NOMO-1 (cell line): ENCODE measurements around the gene CRTC3.

Experiments used
- DNase-seq, 2 experiments: peaks; one replicate each; lab custom pipeline; 2025; ENCODE audit not compliant: unreplicated experiment in 2 of 2; lab: John Stamatoyannopoulos, UW

Gene CRTC3

DNA sequence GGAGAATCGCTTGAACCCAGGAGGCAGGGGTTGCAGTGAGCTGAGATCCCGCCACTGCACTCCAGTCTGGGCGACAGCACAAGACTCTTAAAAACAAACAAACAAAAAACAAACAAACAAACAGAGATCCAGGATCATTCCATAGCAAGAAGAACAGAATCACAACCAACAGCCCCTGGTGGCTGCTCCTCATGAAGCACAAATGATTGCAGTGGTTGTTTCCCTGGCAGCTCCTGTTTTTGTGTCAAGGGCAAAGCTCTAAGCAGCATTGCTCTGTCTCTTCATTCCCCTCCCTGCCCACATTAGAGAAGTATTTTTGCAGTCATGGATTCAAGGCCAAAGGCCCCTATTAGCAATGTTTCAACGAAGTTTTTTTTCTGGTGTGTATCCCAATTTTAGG is 161.6 kb downstream of the CRTC3 start:
- DNase-seq: no peak

DNA sequence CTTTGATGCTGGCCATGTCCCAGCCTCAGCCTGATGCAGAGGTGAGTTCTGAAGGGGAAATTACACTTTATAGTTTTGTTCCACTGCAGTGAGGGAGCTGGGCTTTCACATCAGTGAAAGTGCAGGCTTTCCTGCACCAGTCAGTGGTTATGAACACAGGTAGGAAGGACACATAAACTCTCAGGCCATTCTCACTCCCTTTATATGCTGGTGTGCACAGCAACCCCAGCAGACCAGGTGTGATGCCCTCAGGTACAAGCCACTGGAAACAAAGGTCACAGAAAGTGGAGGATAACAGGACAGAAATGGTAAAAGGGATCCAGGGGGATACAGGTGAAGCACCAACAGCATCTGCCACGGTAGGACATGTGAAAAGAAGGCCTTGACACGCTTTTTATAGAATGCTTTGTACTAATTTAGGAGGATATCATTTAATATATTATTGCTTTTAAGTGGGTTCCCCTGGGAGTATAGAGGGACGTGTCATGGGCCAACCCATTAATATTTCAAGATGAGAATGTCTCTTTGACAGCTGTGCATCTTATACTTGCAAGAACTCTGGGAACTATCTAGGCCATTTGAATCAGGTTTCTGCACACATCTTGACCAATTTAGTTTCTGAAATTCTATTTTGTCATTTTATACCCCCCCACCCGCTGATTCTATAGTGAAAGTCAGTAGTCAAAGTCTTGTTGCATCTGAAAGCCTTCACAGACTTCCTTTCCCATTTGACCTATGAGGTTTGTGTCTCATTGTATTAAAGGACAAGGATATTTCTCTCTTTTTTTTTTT is 162.5 kb downstream of the CRTC3 start:
- no peak for DNase-seq
